Measurements from ENCODE around the gene FAM98C.

Gene FAM98C

GRCh38 chr19:38387550-38388348, 15.1 kb upstream of the FAM98C start, which contains the start of gene GGN:
GGN (minus strand) TSS chr19:38388034; CDS start chr19:38387261, 773 bp downstream.
- peaks cover 28% of the 10 kb centered on the region for H3K4me1 Mint-ChIP-seq
- H3K27ac Mint-ChIP-seq, result peak within 1 kb of the TSS; percentile 38
- no peaks in the 10 kb centered on the region for H3K9me3 Mint-ChIP-seq
- H3K27me3 Mint-ChIP-seq, result peaks cover 5% of the 10 kb centered on the region
- H3K4me3 Mint-ChIP-seq, result peak within 1 kb of the TSS; percentile 88
- peaks cover 10% of the 10 kb centered on the region for H3K36me3 Mint-ChIP-seq

GRCh38 chr19:38388349-38389100, 14.4 kb upstream of the FAM98C start, which contains the start of gene SPRED3:
SPRED3 (plus strand) TSS chr19:38388697; CDS start chr19:38390303, 1,606 bp downstream.
- Mint-ChIP-seq H3K9me3 (no peaks in the 10 kb centered on the region), H3K36me3 (peaks cover 8% of the 10 kb centered on the region), H3K4me3 (peak within 1 kb of the TSS; percentile 88), H3K27ac (peak within 1 kb of the TSS; percentile 33), H3K27me3 (peaks cover 5% of the 10 kb centered on the region), H3K4me1 (peaks cover 31% of the 10 kb centered on the region)

GRCh38 chr19:38389101-38389925, 13.6 kb upstream of the FAM98C start:
- Mint-ChIP-seq H3K4me1 (peaks cover 39% of the 10 kb centered on the region), H3K9me3 (no peaks in the 10 kb centered on the region), H3K36me3 (peaks cover 7% of the 10 kb centered on the region), H3K4me3 (peak overlapping the region; percentile 53), H3K27ac (no peak overlapping the region), H3K27me3 (peaks cover 5% of the 10 kb centered on the region)

- Mint-ChIP-seq H3K4me3 (no peak overlapping the region), H3K27ac (no peak overlapping the region), H3K36me3 (peaks cover 3% of the 10 kb centered on the region), H3K4me1 (peaks cover 39% of the 10 kb centered on the region), H3K27me3 (peaks cover 5% of the 10 kb centered on the region), H3K9me3 (no peaks in the 10 kb centered on the region)
Measured at GRCh38 chr19:38389957-38390924, 12.7 kb upstream of the FAM98C start.

DNA sequence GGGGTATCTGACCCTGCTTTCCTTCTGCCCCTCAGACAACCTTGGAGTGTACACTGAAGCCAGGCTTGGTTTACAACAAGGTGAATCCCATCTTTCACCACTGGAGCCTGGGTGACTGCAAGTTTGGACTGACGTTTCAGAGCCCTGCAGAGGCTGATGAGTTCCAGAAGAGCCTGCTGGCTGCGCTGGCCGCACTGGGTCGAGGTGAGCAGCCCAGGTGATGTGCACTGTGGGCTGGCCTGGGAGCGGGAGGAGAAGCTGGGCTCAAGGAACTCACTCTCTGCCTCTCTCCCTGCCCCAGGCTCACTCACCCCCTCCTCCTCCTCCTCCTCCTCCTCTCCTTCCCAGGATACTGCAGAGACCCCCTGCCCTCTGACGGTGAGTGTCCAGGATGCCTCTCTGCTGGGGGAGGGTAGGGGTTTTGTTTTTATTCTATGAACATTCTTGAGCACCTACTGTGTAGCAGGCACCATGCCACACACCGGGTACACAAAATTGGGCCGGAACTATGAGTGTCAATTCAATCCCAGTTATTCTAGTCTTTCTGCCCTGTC, 10.9 kb upstream of the FAM98C start:
- Mint-ChIP-seq H3K4me1 (peaks cover 48% of the 10 kb centered on the region), H3K36me3 (peaks cover 3% of the 10 kb centered on the region), H3K27ac (no peak overlapping the region), H3K4me3 (no peak overlapping the region), H3K9me3 (no peaks in the 10 kb centered on the region), H3K27me3 (peaks cover 5% of the 10 kb centered on the region)

GRCh38 chr19:38392707-38393308, 10.1 kb upstream of the FAM98C start:
- Mint-ChIP-seq H3K27ac (peak overlapping the region; percentile 10), H3K27me3 (peaks cover 2% of the 10 kb centered on the region), H3K36me3 (no peaks in the 10 kb centered on the region), H3K4me3 (no peak overlapping the region), H3K4me1 (peaks cover 42% of the 10 kb centered on the region), H3K9me3 (no peaks in the 10 kb centered on the region)

DNA sequence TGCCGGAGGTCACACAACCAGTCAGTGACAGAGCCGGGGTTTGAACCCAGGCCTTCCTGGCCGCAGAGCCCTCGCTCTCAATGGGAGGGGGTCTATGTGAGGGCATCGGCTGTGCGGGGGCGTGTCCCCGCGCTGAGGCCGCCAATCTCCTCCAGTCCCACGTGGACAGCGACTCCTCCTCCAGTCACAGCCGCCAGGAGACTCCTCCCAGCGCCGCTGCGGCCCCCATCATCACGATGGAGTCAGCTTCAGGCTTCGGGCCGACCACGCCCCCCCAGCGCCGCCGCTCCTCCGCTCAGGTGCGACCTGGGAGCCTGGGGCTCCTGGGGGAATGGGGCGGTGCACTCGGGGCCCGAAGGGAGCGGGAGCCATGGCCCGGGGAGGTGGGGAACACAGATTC, 8.4 kb upstream of the FAM98C start:
- H3K27me3 Mint-ChIP-seq, result no peaks in the 10 kb centered on the region
- peak overlapping the region; percentile 66 for H3K27ac Mint-ChIP-seq
- H3K4me3 Mint-ChIP-seq, result peak overlapping the region; percentile 75
- peaks cover 34% of the 10 kb centered on the region for H3K4me1 Mint-ChIP-seq
- no peaks in the 10 kb centered on the region for H3K36me3 Mint-ChIP-seq
- no peaks in the 10 kb centered on the region for H3K9me3 Mint-ChIP-seq

DNA sequence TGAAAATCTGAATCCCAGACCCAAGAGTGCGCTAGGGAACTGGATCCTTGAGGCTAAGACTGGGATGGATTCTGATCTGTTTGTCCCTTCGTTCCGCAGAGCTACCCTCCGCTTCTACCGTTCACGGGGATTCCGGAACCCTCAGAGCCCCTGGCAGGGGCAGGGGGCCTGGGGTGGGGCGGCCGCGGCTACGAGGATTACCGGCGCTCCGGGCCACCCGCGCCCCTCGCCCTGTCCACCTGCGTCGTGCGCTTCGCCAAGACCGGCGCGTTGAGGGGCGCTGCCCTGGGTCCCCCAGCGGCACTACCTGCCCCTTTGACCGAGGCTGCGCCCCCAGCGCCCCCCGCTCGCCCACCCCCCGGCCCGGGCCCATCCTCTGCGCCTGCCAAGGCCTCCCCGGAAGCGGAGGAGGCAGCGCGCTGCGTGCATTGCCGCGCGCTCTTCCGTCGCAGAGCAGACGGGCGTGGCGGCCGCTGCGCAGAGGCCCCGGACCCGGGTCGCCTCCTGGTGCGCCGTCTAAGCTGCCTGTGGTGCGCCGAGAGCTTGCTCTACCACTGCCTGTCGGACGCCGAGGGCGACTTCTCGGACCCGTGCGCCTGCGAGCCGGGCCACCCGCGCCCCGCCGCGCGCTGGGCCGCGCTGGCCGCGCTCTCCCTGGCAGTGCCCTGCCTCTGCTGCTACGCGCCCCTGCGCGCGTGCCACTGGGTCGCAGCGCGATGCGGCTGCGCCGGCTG, 7.3 kb upstream of the FAM98C start:
- H3K27me3 Mint-ChIP-seq, result no peaks in the 10 kb centered on the region
- H3K4me1 Mint-ChIP-seq, result peaks cover 28% of the 10 kb centered on the region
- no peaks in the 10 kb centered on the region for H3K9me3 Mint-ChIP-seq
- peak overlapping the region; percentile 84 for H3K4me3 Mint-ChIP-seq
- no peak overlapping the region for H3K27ac Mint-ChIP-seq
- no peaks in the 10 kb centered on the region for H3K36me3 Mint-ChIP-seq

GRCh38 chr19:38399081-38399480, 3.8 kb upstream of the FAM98C start:
- peaks cover 31% of the 10 kb centered on the region for H3K4me1 Mint-ChIP-seq
- H3K27ac Mint-ChIP-seq, result peak overlapping the region; percentile 71
- no peak overlapping the region for H3K4me3 Mint-ChIP-seq
- no peaks in the 10 kb centered on the region for H3K36me3 Mint-ChIP-seq
- no peaks in the 10 kb centered on the region for H3K9me3 Mint-ChIP-seq
- no peaks in the 10 kb centered on the region for H3K27me3 Mint-ChIP-seq

DNA sequence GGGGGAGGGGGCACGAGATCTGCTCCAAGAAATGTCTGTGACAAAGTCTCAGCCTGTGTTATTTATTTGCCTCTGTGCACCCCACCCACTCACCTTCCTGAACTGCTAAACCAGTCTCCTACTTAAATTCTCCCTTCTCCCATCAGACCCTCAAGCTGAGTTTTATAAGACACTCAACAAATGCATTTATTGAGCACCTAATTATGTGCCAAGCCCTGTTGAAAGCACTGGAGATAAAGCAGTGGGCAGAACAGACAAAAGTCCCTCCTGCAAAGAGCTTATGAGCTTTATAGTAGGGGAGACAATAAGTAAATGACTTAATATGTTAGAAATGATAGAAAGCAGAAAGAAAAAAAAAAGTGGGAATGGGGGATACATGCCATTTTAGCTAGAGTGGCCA, 3.4 kb upstream of the FAM98C start:
- peak overlapping the region; percentile 71 for H3K27ac Mint-ChIP-seq

GRCh38 chr19:38400361-38400760, 2.5 kb upstream of the FAM98C start:
- Mint-ChIP-seq H3K4me1 (peaks cover 28% of the 10 kb centered on the region), H3K27me3 (no peaks in the 10 kb centered on the region), H3K9me3 (no peaks in the 10 kb centered on the region), H3K27ac (peak overlapping the region; percentile 24), H3K4me3 (peak overlapping the region; percentile 30), H3K36me3 (no peaks in the 10 kb centered on the region)

More for the DNA sequence above, 3.4 kb upstream of the FAM98C start:
- Mint-ChIP-seq H3K36me3 (no peaks in the 10 kb centered on the region), H3K27me3 (no peaks in the 10 kb centered on the region), H3K4me1 (peaks cover 31% of the 10 kb centered on the region), H3K4me3 (no peak overlapping the region), H3K9me3 (no peaks in the 10 kb centered on the region)

- Mint-ChIP-seq H3K36me3 (no peaks in the 10 kb centered on the region), H3K27ac (no peak overlapping the region), H3K4me3 (no peak overlapping the region), H3K27me3 (no peaks in the 10 kb centered on the region), H3K9me3 (no peaks in the 10 kb centered on the region), H3K4me1 (peaks cover 28% of the 10 kb centered on the region)
Measured at GRCh38 chr19:38401148-38401547, 1.7 kb upstream of the FAM98C start.

GRCh38 chr19:38402623-38402966, 298 bp upstream of the FAM98C start:
- Mint-ChIP-seq H3K4me1 (peaks cover 19% of the 10 kb centered on the region), H3K4me3 (peak overlapping the region; percentile 93), H3K9me3 (no peaks in the 10 kb centered on the region), H3K27me3 (no peaks in the 10 kb centered on the region), H3K27ac (peak overlapping the region; percentile 5), H3K36me3 (no peaks in the 10 kb centered on the region)
